Neural cell (in vitro differentiated cells): Measurements from ENCODE around the gene MAPK8. TPM values are rescaled to one million over a fixed set of nuclear protein-coding genes. Genes with fewer than 3 reads are reported as not detected.

ENCODE experiments used
- H2AFZ ChIP-seq: fragments of 200-600, 300-800 bp; sonication (generic), shearing (Covaris generic); 2 replicates; pipeline ENCODE4 v1.6.0; 2014; ENCODE audit warnings: low read depth, mild to moderate bottlenecking, antibody characterized with exemption, low read length, moderate library complexity
- H3F3A ChIP-seq: fragments of 200-600 bp; shearing (Covaris generic); 2 replicates; pipeline ENCODE4 v1.6.1; 2016; ENCODE audit warnings: mild to moderate bottlenecking, moderate library complexity, mixed read lengths, antibody characterized with exemption, low read length; ENCODE audit not compliant: insufficient read depth, poor library complexity, severe bottlenecking
- H3K27ac ChIP-seq: fragments of 200-600, 300-800 bp; sonication (generic), shearing (Covaris generic); 2 replicates; pipeline ENCODE4 v1.5.1; 2014; ENCODE audit warnings: mild to moderate bottlenecking, low read length, moderate library complexity
- H3K27me3 ChIP-seq: fragments of 300-800, 200-600 bp; sonication (generic), shearing (Covaris generic); 2 replicates; pipeline ENCODE4 v1.6.0; 2014; ENCODE audit warnings: mild to moderate bottlenecking, low read depth, low read length, moderate library complexity; ENCODE audit not compliant: insufficient read depth
- H3K36me3 ChIP-seq: fragments of 300-800, 200-600 bp; sonication (generic), shearing (Covaris generic); 2 replicates; pipeline ENCODE4 v1.5.1; 2014; ENCODE audit warnings: mild to moderate bottlenecking, antibody characterized with exemption, low read length, moderate library complexity; ENCODE audit not compliant: insufficient read depth
- H3K4me2 ChIP-seq: fragments of 300-800, 200-600 bp; sonication (generic), shearing (Covaris generic); 2 replicates; pipeline ENCODE4 v1.6.0; 2014; ENCODE audit warnings: mild to moderate bottlenecking, low read length
- H3K4me3 ChIP-seq: fragments of 300-800, 200-600 bp; sonication (generic), shearing (Covaris generic); 2 replicates; pipeline ENCODE4 v1.5.1; 2014; ENCODE audit warnings: mild to moderate bottlenecking, low read length, moderate library complexity
- H3K79me2 ChIP-seq: fragments of 200-600 bp; shearing (Covaris generic); replicated peaks from 2 replicates; pipeline ENCODE4 v1.6.0; 2014; ENCODE audit warnings: mild to moderate bottlenecking, low read length, moderate library complexity; ENCODE audit not compliant: insufficient read depth
- H3K9ac ChIP-seq: fragments of 300-800, 200-600 bp; sonication (generic), shearing (Covaris generic); 2 replicates; pipeline ENCODE4 v1.6.1; 2016; ENCODE audit warnings: mild to moderate bottlenecking, low read length, mixed read lengths
- H3K9me2 ChIP-seq: fragments of 200-600 bp; shearing (Covaris generic); 2 replicates; pipeline ENCODE4 v1.6.1; 2016; ENCODE audit warnings: mild to moderate bottlenecking, low read length, mixed read lengths; ENCODE audit not compliant: insufficient read depth
- H3K9me3 ChIP-seq: fragments of 200-600, 300-800 bp; sonication (generic), shearing (Covaris generic); 2 replicates; pipeline ENCODE4 v1.6.1; 2016; ENCODE audit warnings: mild to moderate bottlenecking, mixed run types, low read length, moderate library complexity, mixed read lengths
- H4K20me1 ChIP-seq: fragments of 200-600 bp; shearing (Covaris generic); 2 replicates; pipeline ENCODE4 v1.6.1; 2016; ENCODE audit warnings: mild to moderate bottlenecking, mixed run types; ENCODE audit not compliant: insufficient read depth
- EP300 ChIP-seq: fragments of 450-650 bp; conservative IDR thresholded peaks from 2 replicates; pipeline ENCODE4 v1.6.1; 2014; ENCODE audit warnings: antibody characterized with exemption, mild to moderate bottlenecking, moderate library complexity; ENCODE audit not compliant: poor library complexity, severe bottlenecking
- EZH2 ChIP-seq: fragments of 200-600, 300-800 bp; shearing (Covaris generic), sonication (generic); IDR thresholded peaks from 2 replicates; pipeline ENCODE4 v1.6.1; 2014; ENCODE audit warnings: antibody characterized with exemption, low read length, borderline replicate concordance, mild to moderate bottlenecking; ENCODE audit not compliant: insufficient read depth, poor library complexity, severe bottlenecking
- MXI1 ChIP-seq: fragments of 450-650 bp; conservative IDR thresholded peaks from 2 replicates; pipeline ENCODE4 v1.6.1; 2014; ENCODE audit warnings: antibody characterized with exemption, mild to moderate bottlenecking; ENCODE audit not compliant: poor library complexity, severe bottlenecking
- POLR2AphosphoS5 ChIP-seq: IDR thresholded peaks from 2 replicates; pipeline ENCODE4 v1.6.1; 2012
- RAD21 ChIP-seq: fragments of 450-650 bp; conservative IDR thresholded peaks from 2 replicates; pipeline ENCODE4 v1.6.1; 2014; ENCODE audit warnings: antibody characterized with exemption, mild to moderate bottlenecking, moderate library complexity
- SMC3 ChIP-seq: fragments of 450-650 bp; conservative IDR thresholded peaks from 2 replicates; pipeline ENCODE4 v1.6.1; 2014; ENCODE audit warnings: antibody characterized with exemption, mild to moderate bottlenecking, moderate library complexity; ENCODE audit not compliant: poor library complexity
- TAF1 ChIP-seq: IDR thresholded peaks from 2 replicates; pipeline ENCODE4 v1.6.1; 2012; ENCODE audit warnings: low read depth
- polyA plus RNA-seq: library from polyadenylated mRNA; depleted of rRNA; stranded (reverse); fragments of >200 nt; gene quantifications from 2 replicates; pipeline ENCODE4 v1.2.3, GENCODE V29; 2014
- TF ChIP-seq, protein P1 (sequence below): IDR thresholded peaks from 2 replicates; pipeline ENCODE4 v1.6.1; 2012; ENCODE audit warnings: borderline replicate concordance
- TF ChIP-seq, protein P2 (sequence below): fragments of 450-650 bp; IDR thresholded peaks from 2 replicates; pipeline ENCODE4 v1.5.1; 2014; ENCODE audit warnings: antibody characterized with exemption, mild to moderate bottlenecking, moderate library complexity; ENCODE audit not compliant: poor library complexity, severe bottlenecking

Gene MAPK8
- polyA plus RNA-seq, 1 donor from 2014 or later, result 187 TPM

DNA sequence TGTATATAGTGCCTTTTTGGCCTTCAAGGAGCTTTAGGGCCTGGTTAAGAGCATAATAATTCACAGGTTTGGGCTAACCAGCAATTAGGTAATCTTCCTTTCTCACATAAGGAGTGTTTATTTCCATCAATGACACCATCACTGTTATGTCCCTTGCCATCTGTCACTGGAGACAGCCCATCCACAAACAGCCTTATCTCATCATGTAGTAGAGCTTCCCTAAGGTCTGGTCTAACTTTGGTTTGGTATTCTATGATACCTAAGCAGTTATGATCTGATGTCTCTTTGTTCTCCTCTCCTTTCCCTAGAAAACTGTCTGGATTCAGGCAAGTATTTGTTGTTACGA lies 26.4 kb downstream of the MAPK8 start:
- TF ChIP-seq EP300 (no peak), SMC3 (no peak), MXI1 (no peak), EZH2 (no peak), RAD21 (no peak), TAF1 (no peak), POLR2AphosphoS5 (no peak)
- TF ChIP-seq, protein P1, sequence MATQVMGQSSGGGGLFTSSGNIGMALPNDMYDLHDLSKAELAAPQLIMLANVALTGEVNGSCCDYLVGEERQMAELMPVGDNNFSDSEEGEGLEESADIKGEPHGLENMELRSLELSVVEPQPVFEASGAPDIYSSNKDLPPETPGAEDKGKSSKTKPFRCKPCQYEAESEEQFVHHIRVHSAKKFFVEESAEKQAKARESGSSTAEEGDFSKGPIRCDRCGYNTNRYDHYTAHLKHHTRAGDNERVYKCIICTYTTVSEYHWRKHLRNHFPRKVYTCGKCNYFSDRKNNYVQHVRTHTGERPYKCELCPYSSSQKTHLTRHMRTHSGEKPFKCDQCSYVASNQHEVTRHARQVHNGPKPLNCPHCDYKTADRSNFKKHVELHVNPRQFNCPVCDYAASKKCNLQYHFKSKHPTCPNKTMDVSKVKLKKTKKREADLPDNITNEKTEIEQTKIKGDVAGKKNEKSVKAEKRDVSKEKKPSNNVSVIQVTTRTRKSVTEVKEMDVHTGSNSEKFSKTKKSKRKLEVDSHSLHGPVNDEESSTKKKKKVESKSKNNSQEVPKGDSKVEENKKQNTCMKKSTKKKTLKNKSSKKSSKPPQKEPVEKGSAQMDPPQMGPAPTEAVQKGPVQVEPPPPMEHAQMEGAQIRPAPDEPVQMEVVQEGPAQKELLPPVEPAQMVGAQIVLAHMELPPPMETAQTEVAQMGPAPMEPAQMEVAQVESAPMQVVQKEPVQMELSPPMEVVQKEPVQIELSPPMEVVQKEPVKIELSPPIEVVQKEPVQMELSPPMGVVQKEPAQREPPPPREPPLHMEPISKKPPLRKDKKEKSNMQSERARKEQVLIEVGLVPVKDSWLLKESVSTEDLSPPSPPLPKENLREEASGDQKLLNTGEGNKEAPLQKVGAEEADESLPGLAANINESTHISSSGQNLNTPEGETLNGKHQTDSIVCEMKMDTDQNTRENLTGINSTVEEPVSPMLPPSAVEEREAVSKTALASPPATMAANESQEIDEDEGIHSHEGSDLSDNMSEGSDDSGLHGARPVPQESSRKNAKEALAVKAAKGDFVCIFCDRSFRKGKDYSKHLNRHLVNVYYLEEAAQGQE, result no peak
- TF ChIP-seq, protein P2, sequence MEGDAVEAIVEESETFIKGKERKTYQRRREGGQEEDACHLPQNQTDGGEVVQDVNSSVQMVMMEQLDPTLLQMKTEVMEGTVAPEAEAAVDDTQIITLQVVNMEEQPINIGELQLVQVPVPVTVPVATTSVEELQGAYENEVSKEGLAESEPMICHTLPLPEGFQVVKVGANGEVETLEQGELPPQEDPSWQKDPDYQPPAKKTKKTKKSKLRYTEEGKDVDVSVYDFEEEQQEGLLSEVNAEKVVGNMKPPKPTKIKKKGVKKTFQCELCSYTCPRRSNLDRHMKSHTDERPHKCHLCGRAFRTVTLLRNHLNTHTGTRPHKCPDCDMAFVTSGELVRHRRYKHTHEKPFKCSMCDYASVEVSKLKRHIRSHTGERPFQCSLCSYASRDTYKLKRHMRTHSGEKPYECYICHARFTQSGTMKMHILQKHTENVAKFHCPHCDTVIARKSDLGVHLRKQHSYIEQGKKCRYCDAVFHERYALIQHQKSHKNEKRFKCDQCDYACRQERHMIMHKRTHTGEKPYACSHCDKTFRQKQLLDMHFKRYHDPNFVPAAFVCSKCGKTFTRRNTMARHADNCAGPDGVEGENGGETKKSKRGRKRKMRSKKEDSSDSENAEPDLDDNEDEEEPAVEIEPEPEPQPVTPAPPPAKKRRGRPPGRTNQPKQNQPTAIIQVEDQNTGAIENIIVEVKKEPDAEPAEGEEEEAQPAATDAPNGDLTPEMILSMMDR, result no peak
- no peak overlapping the region for H3K4me2 ChIP-seq
- H3K27me3 ChIP-seq, result no peaks in the 10 kb centered on the region
- H3F3A ChIP-seq, result no peaks in the 10 kb centered on the region
- H3K36me3 ChIP-seq, result no peaks in the 10 kb centered on the region
- H3K27ac ChIP-seq, result no peak overlapping the region
- no peak overlapping the region for H3K4me3 ChIP-seq
- H3K9me3 ChIP-seq, result no peaks in the 10 kb centered on the region
- peaks cover 4% of the 10 kb centered on the region for H4K20me1 ChIP-seq
- H3K9ac ChIP-seq, result no peak overlapping the region
- H3K9me2 ChIP-seq, result no peaks in the 10 kb centered on the region
- peaks cover 61% of the 10 kb centered on the region for H3K79me2 ChIP-seq
- no peak overlapping the region for H2AFZ ChIP-seq

DNA sequence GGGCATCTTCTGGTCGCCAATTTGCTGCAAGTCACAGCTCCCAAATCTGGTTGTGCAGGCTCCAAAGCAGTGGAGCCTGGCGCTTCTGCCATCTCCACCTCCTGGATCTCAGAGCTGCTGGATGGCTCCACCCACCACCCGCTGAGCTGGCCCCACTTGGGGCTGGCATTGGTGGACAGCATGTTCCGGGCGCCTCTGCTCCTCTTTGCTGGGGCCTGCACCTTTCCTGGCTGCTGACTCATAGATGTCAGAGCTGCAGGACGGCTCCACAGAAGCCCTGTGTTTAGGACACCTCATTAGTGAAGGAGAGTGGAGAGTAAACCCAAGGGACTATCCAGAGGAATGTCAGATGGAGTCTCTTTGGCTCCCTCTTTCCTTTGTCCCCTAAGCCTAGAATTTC lies 27.4 kb downstream of the MAPK8 start:
- Histone ChIP-seq H3K27ac (no peak overlapping the region), H3F3A (no peaks in the 10 kb centered on the region), H4K20me1 (no peaks in the 10 kb centered on the region), H2AFZ (no peak overlapping the region), H3K4me2 (no peak overlapping the region), H3K36me3 (no peaks in the 10 kb centered on the region), H3K27me3 (no peaks in the 10 kb centered on the region), H3K4me3 (no peak overlapping the region), H3K9me3 (no peaks in the 10 kb centered on the region), H3K79me2 (peaks cover 51% of the 10 kb centered on the region), H3K9ac (no peak overlapping the region), H3K9me2 (no peaks in the 10 kb centered on the region)
- TF ChIP-seq SMC3 (no peak), TAF1 (no peak), EP300 (no peak), EZH2 (no peak), MXI1 (no peak), RAD21 (no peak), POLR2AphosphoS5 (no peak)
- TF ChIP-seq, protein P1, result no peak
- TF ChIP-seq, protein P2, result no peak
